Esophagus muscularis mucosa (tissue), 3 donors: Measurements from ENCODE around the gene C5orf15.

ENCODE experiments used
- CTCF ChIP-seq, 3 experiments: fragments of 200-600 bp in 2 of 3; fragments of 450-650 bp in 1 of 3; sonication (generic) in 2 of 3; IDR thresholded peaks; one replicate each; pipeline ENCODE4 v1.5.1; 2017 to 2019; ENCODE audit warnings: antibody characterized with exemption in 3 of 3, mild to moderate bottlenecking in 2 of 3, moderate library complexity in 1 of 3
- POLR2A ChIP-seq: fragments of 450-650 bp; IDR thresholded peaks from one replicate; pipeline ENCODE4 v1.6.1; 2017; ENCODE audit warnings: antibody characterized with exemption, moderate library complexity, mild to moderate bottlenecking, low read depth

- TF ChIP-seq POLR2A (no peak), CTCF (IDR thresholded peaks at IDR 0.05) (no peak)
Observed at GRCh38 chr5:134000696-134001453, 32.5 kb upstream of the C5orf15 start.
